Hepatocyte (in vitro differentiated cells): ENCODE data around the gene DIPK1B. TPM values are rescaled to one million over a fixed set of nuclear protein-coding genes. Genes with fewer than 3 reads are reported as not detected.

Experiments
- DNase-seq: peaks from one replicate; pipeline ENCODE4 v3.0.0-alpha.2; 2016; ENCODE audit warnings: low spot score
- H2AFZ ChIP-seq: fragments of 200-600 bp; sonication (generic); 2 replicates; pipeline ENCODE4 v1.6.0; 2016; ENCODE audit warnings: antibody characterized with exemption, mild to moderate bottlenecking
- H3K27ac ChIP-seq: fragments of 200-600 bp; sonication (generic); 2 replicates; pipeline ENCODE4 v1.5.1; 2016; ENCODE audit warnings: mild to moderate bottlenecking
- H3K27me3 ChIP-seq: fragments of 200-600 bp; sonication (generic); 2 replicates; pipeline ENCODE4 v1.6.1; 2016
- H3K36me3 ChIP-seq: fragments of 200-600 bp; sonication (generic); replicated peaks from 2 replicates; pipeline ENCODE4 v1.5.1; 2016; ENCODE audit warnings: low read depth; ENCODE audit not compliant: insufficient read depth
- H3K4me1 ChIP-seq: fragments of 200-600 bp; sonication (generic); 2 replicates; pipeline ENCODE4 v1.5.1; 2016; ENCODE audit warnings: mild to moderate bottlenecking, moderate library complexity; ENCODE audit not compliant: insufficient read depth
- H3K4me2 ChIP-seq: fragments of 200-600 bp; sonication (generic); 2 replicates; pipeline ENCODE4 v1.6.0; 2016
- H3K4me3 ChIP-seq: fragments of 200-600 bp; sonication (generic); 2 replicates; pipeline ENCODE4 v1.5.1; 2016; ENCODE audit warnings: mild to moderate bottlenecking
- H3K79me2 ChIP-seq: fragments of 200-600 bp; sonication (generic); 2 replicates; pipeline ENCODE4 v1.6.0; 2017; ENCODE audit warnings: mild to moderate bottlenecking
- H3K9me2 ChIP-seq: fragments of 200-600 bp; sonication (generic); replicated peaks from 2 replicates; pipeline ENCODE4 v1.6.0; 2017; ENCODE audit warnings: mild to moderate bottlenecking; ENCODE audit not compliant: insufficient read depth
- H3K9me3 ChIP-seq: fragments of 200-600 bp; sonication (generic); 2 replicates; pipeline ENCODE4 v1.5.1; 2016; ENCODE audit warnings: low read depth, mild to moderate bottlenecking
- H4K20me1 ChIP-seq: fragments of 200-600 bp; sonication (generic); 2 replicates; pipeline ENCODE4 v1.6.0; 2016; ENCODE audit warnings: mild to moderate bottlenecking; ENCODE audit not compliant: insufficient read depth, poor library complexity, severe bottlenecking
- CTCF ChIP-seq: fragments of 200-600 bp; sonication (generic); IDR thresholded peaks from 2 replicates; pipeline ENCODE4 v1.5.1; 2016; ENCODE audit warnings: antibody characterized with exemption, mild to moderate bottlenecking; ENCODE audit not compliant: poor library complexity
- EZH2 ChIP-seq: fragments of 200-600 bp; sonication (generic); IDR thresholded peaks from 2 replicates; pipeline ENCODE4 v1.6.1; 2016; ENCODE audit warnings: antibody characterized with exemption, mild to moderate bottlenecking, borderline replicate concordance
- WGBS: methylation state at CpG from one replicate; pipeline ENCODE4 v1.1.6; 2016; ENCODE audit warnings: low lambda C conversion rate; ENCODE audit errors: missing lambda C conversion rate; 5-methylcytosine and 5-hydroxymethylcytosine counted together
- polyA plus RNA-seq: library from polyadenylated mRNA; unstranded; fragments of >200 nt; fragmentation: Nextera tagmentation; extraction: Ambion mirVana; gene quantifications from 2 replicates; pipeline ENCODE4 v1.2.1, GENCODE V29; 2016
- total RNA-seq: library from RNA; depleted of rRNA; stranded (reverse); fragments of >200 nt; gene quantifications from 2 replicates; pipeline ENCODE4 v1.2.3, GENCODE V29; 2014

The DIPK1B gene
- total and polyA plus RNA-seq, 2 experiments from 2014 or later, result 33.3 to 39.4 TPM

- Histone ChIP-seq H3K4me3 (no peak overlapping the region), H3K36me3 (no peaks in the 10 kb centered on the region), H3K79me2 (no peaks in the 10 kb centered on the region), H4K20me1 (no peaks in the 10 kb centered on the region), H3K27ac (no peak overlapping the region), H3K4me1 (peaks cover 15% of the 10 kb centered on the region), H3K4me2 (no peak overlapping the region), H2AFZ (no peak overlapping the region), H3K27me3 (no peaks in the 10 kb centered on the region), H3K9me2 (no peaks in the 10 kb centered on the region), H3K9me3 (no peaks in the 10 kb centered on the region)
- TF ChIP-seq CTCF (no peak), EZH2 (no peak)
- no peak for DNase-seq
- WGBS, result 54% methylated on average over 3 of the region's 12 CpGs
Measured at GRCh38 chr9:136671254-136671614, 41.1 kb upstream of the DIPK1B start.

- H3K9me2 ChIP-seq, result no peaks in the 10 kb centered on the region
- no peak overlapping the region for H2AFZ ChIP-seq
- H3K4me3 ChIP-seq, result no peak overlapping the region
- no peak overlapping the region for H3K4me2 ChIP-seq
- H3K79me2 ChIP-seq, result no peaks in the 10 kb centered on the region
- peaks cover 17% of the 10 kb centered on the region for H3K4me1 ChIP-seq
- no peaks in the 10 kb centered on the region for H3K27me3 ChIP-seq
- H3K27ac ChIP-seq, result no peak overlapping the region
- H3K9me3 ChIP-seq, result no peaks in the 10 kb centered on the region
- no peaks in the 10 kb centered on the region for H3K36me3 ChIP-seq
- WGBS, result 59% methylated on average over 21 of the region's 27 CpGs
- TF ChIP-seq EZH2 (no peak), CTCF (peak; percentile 74)
- peak; percentile 68 for DNase-seq
- H4K20me1 ChIP-seq, result no peaks in the 10 kb centered on the region
Measured at GRCh38 chr9:136671646-136672430, 40.5 kb upstream of the DIPK1B start.

GRCh38 chr9:136672431-136673087 lies 39.8 kb upstream of the DIPK1B start:
- no peaks in the 10 kb centered on the region for H3K27me3 ChIP-seq
- peaks cover 17% of the 10 kb centered on the region for H3K4me1 ChIP-seq
- H3K9me2 ChIP-seq, result no peaks in the 10 kb centered on the region
- TF ChIP-seq CTCF, result no peak
- peak overlapping the region; percentile 6 for H3K27ac ChIP-seq
- no peak overlapping the region for H3K4me2 ChIP-seq
- no peak overlapping the region for H2AFZ ChIP-seq
- no peaks in the 10 kb centered on the region for H3K9me3 ChIP-seq
- no peaks in the 10 kb centered on the region for H4K20me1 ChIP-seq
- H3K36me3 ChIP-seq, result no peaks in the 10 kb centered on the region
- no peak overlapping the region for H3K4me3 ChIP-seq
- H3K79me2 ChIP-seq, result no peaks in the 10 kb centered on the region
- WGBS, result 84% methylated on average over 13 of the region's 14 CpGs
- DNase-seq, result no peak
